ENCODE results near the gene F10.

The F10 gene

DNA sequence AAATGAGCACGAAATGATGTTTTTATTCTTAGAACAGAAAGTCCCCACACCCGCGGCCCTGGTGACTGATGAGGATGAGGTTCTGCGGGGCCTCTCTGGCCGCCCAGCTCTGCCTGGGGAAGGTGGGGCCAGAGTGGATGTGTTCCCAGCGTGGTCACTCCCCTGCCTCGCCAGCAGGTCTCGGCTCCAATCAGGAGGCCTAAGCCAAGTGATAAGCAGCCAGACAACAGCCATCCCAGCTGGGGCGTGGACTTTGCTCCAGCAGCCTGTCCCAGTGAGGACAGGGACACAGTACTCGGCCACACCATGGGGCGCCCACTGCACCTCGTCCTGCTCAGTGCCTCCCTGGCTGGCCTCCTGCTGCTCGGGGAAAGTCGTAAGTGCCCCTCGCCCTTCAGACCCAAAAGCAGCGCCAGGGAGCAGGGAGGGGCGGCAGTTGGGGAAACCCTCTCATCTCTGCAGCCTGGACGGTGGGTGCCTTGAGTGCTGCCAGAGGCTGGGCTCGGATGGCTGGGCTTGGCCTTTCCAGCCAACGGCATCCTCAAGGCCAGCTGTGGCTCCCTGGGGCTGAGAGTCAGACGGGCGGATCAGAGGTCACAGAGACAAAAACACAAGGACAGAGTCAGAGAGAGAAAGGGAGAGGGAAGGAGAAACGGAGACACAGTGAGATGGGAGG, at the start of gene F10:
Gene F10, plus strand, starts transcription at position 250 of the 676 bp plus-strand sequence. Its CDS starts 57 bp downstream, at position 307.
- TF ChIP-seq, protein P1, sequence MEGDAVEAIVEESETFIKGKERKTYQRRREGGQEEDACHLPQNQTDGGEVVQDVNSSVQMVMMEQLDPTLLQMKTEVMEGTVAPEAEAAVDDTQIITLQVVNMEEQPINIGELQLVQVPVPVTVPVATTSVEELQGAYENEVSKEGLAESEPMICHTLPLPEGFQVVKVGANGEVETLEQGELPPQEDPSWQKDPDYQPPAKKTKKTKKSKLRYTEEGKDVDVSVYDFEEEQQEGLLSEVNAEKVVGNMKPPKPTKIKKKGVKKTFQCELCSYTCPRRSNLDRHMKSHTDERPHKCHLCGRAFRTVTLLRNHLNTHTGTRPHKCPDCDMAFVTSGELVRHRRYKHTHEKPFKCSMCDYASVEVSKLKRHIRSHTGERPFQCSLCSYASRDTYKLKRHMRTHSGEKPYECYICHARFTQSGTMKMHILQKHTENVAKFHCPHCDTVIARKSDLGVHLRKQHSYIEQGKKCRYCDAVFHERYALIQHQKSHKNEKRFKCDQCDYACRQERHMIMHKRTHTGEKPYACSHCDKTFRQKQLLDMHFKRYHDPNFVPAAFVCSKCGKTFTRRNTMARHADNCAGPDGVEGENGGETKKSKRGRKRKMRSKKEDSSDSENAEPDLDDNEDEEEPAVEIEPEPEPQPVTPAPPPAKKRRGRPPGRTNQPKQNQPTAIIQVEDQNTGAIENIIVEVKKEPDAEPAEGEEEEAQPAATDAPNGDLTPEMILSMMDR (IDR thresholded peaks at IDR 0.05; ENCODE audit: control insufficient read depth, extremely low read depth, insufficient read depth), result no peak
- no peak for DNase-seq (ENCODE audit: low read depth)
- no peak within 1 kb of the TSS for H3K4me3 ChIP-seq (ENCODE audit: low read depth, low read length)

DNA sequence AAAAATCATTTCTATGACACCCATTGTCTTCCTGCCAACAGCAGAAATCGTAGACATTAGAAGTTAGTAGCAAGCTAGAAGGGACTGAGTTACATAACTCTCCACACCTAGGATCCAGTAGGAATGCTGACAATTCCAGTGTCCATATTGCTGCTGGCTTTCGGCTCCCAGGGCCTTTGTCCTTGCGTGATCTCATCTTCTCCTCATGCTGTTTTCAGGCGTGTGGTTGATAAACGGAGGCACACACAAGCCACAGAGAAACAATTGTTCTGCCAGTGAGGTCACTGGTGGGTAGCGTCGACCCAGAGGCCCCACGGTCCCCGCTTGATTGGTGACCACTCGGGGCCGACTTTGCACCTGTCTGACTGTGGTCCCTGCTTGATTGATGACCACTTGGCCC, 48.7 kb upstream of the F10 start:
- H3K4me3 ChIP-seq (ENCODE audit: low read depth, low read length), result no peak overlapping the region
- TF ChIP-seq, protein P1 (IDR thresholded peaks at IDR 0.05; ENCODE audit: control insufficient read depth, extremely low read depth, insufficient read depth), result no peak
- DNase-seq (ENCODE audit: low read depth), result no peak

DNA sequence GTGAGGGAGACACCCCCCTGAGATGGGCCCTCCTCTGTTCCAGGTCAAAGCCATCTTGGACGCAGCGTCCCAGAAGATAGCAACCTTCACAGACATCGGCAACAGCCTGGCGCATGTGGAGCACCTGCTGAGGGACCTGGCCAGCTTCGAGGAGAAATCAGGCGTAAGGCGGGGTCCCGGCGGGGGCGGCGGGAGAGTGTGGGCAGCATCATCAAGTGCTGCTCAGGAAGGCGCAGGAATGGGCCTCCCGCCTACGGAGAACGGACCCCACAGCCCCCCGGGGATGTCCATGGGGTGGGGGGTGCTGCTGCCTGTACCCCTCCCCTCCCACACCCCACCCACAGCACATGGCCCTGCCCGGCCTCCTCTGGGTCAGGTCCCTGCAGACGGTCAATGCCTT, 48.2 kb upstream of the F10 start:
- TF ChIP-seq, protein P1 (IDR thresholded peaks at IDR 0.05; ENCODE audit: control insufficient read depth, extremely low read depth, insufficient read depth), result no peak
- DNase-seq (ENCODE audit: low read depth), result no peak

DNA sequence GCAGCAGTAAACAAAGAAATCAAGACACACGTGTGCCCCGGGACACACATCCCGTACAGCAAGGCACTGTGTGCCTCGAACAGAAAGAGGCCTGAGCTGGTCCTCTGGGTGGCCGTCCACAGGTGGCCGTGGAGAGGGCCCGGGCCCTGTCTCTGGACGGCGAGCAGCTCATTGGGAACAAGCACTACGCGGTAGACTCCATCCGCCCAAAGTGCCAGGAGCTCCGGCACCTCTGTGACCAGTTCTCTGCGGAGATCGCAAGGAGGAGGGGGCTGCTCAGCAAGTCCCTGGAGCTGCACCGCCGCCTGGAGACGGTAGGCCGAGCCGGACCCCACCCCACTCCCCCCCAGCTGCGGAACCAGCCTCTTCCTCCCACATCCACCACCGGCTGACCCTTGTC, 47.7 kb upstream of the F10 start:
- DNase-seq (ENCODE audit: low read depth), result no peak
- TF ChIP-seq, protein P1 (IDR thresholded peaks at IDR 0.05; ENCODE audit: control insufficient read depth, extremely low read depth, insufficient read depth), result no peak
- H3K4me3 ChIP-seq (ENCODE audit: low read depth, low read length), result no peak overlapping the region

More for the DNA sequence above, 48.2 kb upstream of the F10 start:
- H3K4me3 ChIP-seq (ENCODE audit: low read depth, low read length), result no peak overlapping the region

DNA sequence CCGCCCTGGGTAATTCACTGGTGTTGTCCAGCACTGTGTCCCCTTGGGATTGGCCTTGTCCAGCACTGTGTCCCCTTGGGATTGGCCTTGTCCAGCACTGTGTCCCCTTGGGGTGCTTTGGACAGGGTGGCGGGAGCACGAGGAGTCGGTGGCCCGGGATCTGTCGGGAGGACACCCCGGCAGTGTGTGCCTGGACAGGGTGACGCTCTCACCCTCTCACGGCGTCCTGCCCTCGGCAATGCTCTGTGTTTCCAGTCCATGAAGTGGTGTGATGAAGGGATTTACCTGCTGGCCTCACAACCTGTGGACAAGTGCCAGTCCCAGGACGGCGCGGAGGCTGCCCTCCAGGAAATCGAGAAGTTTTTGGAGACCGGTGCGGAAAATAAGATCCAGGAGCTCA, 46.9 kb upstream of the F10 start:
- H3K4me3 ChIP-seq (ENCODE audit: low read depth, low read length), result no peak overlapping the region
- TF ChIP-seq, protein P1 (IDR thresholded peaks at IDR 0.05; ENCODE audit: control insufficient read depth, extremely low read depth, insufficient read depth), result no peak
- DNase-seq (ENCODE audit: low read depth), result no peak

DNA sequence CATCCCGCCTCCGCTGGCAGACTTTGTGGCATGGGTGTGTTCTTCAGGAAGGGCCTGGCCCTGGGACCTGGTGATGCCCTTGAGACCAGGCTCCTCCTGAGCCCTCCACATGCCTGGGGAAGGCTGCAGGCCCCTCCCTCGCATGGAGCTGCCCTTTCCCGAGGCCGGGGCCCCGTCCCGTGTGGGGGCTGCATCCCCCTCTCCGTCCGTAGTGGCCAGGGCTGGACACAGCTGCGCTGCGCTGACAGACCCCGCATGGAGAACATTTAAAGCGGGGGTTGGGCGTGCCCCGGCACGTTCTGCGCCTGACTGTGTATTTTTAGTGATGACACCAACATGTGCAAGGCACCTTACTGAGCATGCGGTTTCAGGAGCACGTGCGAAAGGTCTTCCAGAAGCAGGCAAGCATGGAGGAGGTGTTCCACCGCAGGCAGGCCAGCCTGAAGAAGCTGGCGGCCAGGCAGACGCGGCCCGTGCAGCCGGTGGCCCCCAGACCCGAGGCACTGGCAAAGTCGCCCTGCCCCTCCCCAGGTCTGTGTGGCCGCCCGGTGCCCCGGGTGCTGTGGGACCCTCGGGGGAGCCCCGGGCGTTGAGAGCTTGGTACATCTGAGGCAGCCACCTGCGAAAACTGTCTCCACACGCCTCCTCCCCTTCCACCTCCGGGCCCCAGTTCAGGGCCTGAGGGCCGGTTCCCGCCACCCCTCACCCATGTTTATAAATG, 45.8 kb upstream of the F10 start:
- TF ChIP-seq, protein P1 (IDR thresholded peaks at IDR 0.05; ENCODE audit: control insufficient read depth, extremely low read depth, insufficient read depth), result no peak
- no peak for DNase-seq (ENCODE audit: low read depth)
- H3K4me3 ChIP-seq (ENCODE audit: low read depth, low read length), result no peak overlapping the region

All from LNCaP clone FGC (cell line).